ENCODE data around the gene PLEKHM2.

DNA sequence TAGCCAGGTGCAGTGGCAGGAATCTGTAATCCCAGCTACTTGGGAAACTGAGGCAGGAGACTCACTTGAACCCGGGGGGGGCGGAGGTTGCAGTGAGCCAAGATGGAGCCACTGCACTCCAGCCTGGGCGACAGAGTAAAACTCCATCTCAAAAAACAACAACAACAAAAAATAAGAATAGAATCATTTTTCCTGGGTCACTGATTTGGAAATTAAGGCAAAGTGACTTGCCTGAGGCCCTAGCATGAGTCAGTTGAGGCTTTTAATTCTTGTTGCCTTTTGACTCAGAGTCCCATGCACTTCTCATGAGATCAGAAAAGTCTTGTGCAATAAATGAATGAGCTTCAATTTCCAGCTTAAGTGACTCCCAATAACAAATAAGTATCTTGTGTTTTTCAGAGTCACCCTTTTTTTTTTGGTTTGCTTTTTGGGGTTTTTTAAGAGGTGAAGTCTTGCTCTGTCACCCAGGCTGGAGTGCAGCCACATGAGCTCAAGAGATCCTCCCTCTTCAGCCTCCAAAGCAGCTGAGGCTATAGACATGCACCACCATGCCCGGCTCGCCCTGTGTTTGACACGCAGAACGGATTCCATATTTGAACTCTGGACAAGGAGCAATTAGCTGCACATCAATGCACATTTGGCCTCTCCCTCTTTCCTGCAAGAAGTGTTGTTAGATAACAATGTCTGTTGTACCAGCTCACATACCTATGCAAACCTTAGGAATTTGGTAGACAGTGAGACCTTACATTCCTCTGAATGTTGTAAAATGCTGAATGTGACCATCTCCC, 3.4 kb upstream of the PLEKHM2 start:
- TF ChIP-seq, protein P1, sequence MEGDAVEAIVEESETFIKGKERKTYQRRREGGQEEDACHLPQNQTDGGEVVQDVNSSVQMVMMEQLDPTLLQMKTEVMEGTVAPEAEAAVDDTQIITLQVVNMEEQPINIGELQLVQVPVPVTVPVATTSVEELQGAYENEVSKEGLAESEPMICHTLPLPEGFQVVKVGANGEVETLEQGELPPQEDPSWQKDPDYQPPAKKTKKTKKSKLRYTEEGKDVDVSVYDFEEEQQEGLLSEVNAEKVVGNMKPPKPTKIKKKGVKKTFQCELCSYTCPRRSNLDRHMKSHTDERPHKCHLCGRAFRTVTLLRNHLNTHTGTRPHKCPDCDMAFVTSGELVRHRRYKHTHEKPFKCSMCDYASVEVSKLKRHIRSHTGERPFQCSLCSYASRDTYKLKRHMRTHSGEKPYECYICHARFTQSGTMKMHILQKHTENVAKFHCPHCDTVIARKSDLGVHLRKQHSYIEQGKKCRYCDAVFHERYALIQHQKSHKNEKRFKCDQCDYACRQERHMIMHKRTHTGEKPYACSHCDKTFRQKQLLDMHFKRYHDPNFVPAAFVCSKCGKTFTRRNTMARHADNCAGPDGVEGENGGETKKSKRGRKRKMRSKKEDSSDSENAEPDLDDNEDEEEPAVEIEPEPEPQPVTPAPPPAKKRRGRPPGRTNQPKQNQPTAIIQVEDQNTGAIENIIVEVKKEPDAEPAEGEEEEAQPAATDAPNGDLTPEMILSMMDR (optimal IDR thresholded peaks at IDR 0.05 in 1 of 3, IDR thresholded peaks at IDR 0.05 in 1 of 3, conservative IDR thresholded peaks at IDR 0.05 in 1 of 3; ENCODE audit: extremely low read depth in 1 of 3, insufficient read depth in 2 of 3, low read length in 3 of 3) = no peak
- TF ChIP-seq EZH2 (IDR thresholded peaks at IDR 0.05; ENCODE audit: low read length) = no peak

Measured in keratinocyte (primary cell).